Thyroid gland (tissue), 4 donors: ENCODE measurements around the gene METRNL.

Source experiments
- POLR2A ChIP-seq, 2 donors: fragments of 450-650 bp; IDR thresholded peaks; one replicate each; pipeline ENCODE4 v1.6.1; 2017; ENCODE audit warnings: antibody characterized with exemption in 2 of 2, mild to moderate bottlenecking in 2 of 2, moderate library complexity in 1 of 2
- TF ChIP-seq, protein P1 (sequence below), 6 experiments: fragments of 200-600 bp in 3 of 6; fragments of 450-650 bp in 3 of 6; sonication (generic) in 3 of 6; IDR thresholded peaks; one replicate each; pipeline ENCODE4 v1.5.1; 2016 to 2019; ENCODE audit warnings: antibody characterized with exemption in 6 of 6, mild to moderate bottlenecking in 2 of 6, inconsistent platforms in 1 of 6, moderate library complexity in 1 of 6

DNA sequence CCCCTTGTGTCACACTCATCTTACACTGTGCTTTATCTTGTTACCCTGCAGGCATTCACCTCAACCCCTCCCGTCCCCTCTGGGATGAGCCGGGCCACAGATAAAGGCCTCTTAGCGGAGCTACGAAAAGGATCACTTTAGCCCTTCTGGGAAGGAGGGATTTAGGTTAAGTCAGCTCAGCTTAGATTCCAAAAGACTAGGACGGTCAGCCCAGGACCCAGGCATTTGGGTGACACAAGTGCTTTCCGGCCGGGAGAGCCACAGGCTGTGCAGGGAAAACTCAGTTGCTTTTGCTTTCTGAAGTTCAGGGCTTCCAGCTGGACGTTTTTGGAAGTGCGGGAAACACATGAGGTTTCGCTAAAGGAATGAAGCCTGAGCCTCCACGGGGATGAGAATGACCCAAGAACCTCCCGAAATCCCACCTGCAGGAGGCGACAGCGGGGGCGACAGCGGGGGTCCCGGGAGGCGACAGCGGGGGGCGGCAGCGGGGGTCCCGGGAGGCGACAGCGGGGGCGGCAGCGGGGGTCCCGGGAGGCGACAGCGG is 11.6 kb upstream of the METRNL start:
- TF ChIP-seq, protein P1, sequence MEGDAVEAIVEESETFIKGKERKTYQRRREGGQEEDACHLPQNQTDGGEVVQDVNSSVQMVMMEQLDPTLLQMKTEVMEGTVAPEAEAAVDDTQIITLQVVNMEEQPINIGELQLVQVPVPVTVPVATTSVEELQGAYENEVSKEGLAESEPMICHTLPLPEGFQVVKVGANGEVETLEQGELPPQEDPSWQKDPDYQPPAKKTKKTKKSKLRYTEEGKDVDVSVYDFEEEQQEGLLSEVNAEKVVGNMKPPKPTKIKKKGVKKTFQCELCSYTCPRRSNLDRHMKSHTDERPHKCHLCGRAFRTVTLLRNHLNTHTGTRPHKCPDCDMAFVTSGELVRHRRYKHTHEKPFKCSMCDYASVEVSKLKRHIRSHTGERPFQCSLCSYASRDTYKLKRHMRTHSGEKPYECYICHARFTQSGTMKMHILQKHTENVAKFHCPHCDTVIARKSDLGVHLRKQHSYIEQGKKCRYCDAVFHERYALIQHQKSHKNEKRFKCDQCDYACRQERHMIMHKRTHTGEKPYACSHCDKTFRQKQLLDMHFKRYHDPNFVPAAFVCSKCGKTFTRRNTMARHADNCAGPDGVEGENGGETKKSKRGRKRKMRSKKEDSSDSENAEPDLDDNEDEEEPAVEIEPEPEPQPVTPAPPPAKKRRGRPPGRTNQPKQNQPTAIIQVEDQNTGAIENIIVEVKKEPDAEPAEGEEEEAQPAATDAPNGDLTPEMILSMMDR (IDR thresholded peaks at IDR 0.05): no peak
- TF ChIP-seq POLR2A (IDR thresholded peaks at IDR 0.05): no peak
